Measurements from ENCODE around the gene ABTB1. TPM values are rescaled to one million over a fixed set of nuclear protein-coding genes. Genes with fewer than 3 reads are reported as not detected.

Gene ABTB1
- total RNA-seq, 2 experiments from 2014 or later: 9.7 to 10.6 TPM

GRCh38 chr3:127718916-127719290 is 46.2 kb downstream of the ABTB1 start:
- POLR2A ChIA-PET: no interaction called here
- H3K27me3 Mint-ChIP-seq: peaks cover 3% of the 10 kb centered on the region
- DNase-seq (no peak), ATAC-seq (no peak)
- H3K36me3 Mint-ChIP-seq (ENCODE audit: low read depth): no peaks in the 10 kb centered on the region
- no peaks in the 10 kb centered on the region for H3K4me1 Mint-ChIP-seq (ENCODE audit: low read depth)
- H3K4me3 Mint-ChIP-seq: no peak overlapping the region
- no peak for TF ChIP-seq CTCF (IDR thresholded peaks at IDR 0.05)
- no peaks in the 10 kb centered on the region for H3K9me3 Mint-ChIP-seq
- CTCF ChIA-PET: no interaction called here
- intact Hi-C loops (cut with micrococcal nuclease): no loop called here
- H3K27ac Mint-ChIP-seq: no peak overlapping the region

GRCh38 chr3:127719369-127719768 is 46.6 kb downstream of the ABTB1 start:
- no peak for TF ChIP-seq CTCF (IDR thresholded peaks at IDR 0.05)
- peaks cover 3% of the 10 kb centered on the region for H3K27me3 Mint-ChIP-seq
- POLR2A ChIA-PET: no interaction called here

GRCh38 chr3:127720161-127720823 is 47.5 kb downstream of the ABTB1 start:
- no peak overlapping the region for H3K27ac Mint-ChIP-seq
- H3K9me3 Mint-ChIP-seq: no peaks in the 10 kb centered on the region
- intact Hi-C loops (cut with micrococcal nuclease): no loop called here
- no peaks in the 10 kb centered on the region for H3K36me3 Mint-ChIP-seq (ENCODE audit: low read depth)
- H3K27me3 Mint-ChIP-seq: peaks cover 6% of the 10 kb centered on the region
- no peak for ATAC-seq
- no peak overlapping the region for H3K4me3 Mint-ChIP-seq
- no peaks in the 10 kb centered on the region for H3K4me1 Mint-ChIP-seq (ENCODE audit: low read depth)
- no peak for TF ChIP-seq CTCF (IDR thresholded peaks at IDR 0.05)
- ChIA-PET POLR2A (no interaction called here), CTCF (no interaction called here)
- no peak for DNase-seq

More at GRCh38 chr3:127719369-127719768, 46.6 kb downstream of the ABTB1 start:
- Mint-ChIP-seq H3K4me3 (no peak overlapping the region), H3K36me3 (ENCODE audit: low read depth) (no peaks in the 10 kb centered on the region), H3K27ac (no peak overlapping the region), H3K9me3 (no peaks in the 10 kb centered on the region), H3K4me1 (ENCODE audit: low read depth) (no peaks in the 10 kb centered on the region)
- ATAC-seq: no peak
- intact Hi-C loops (cut with micrococcal nuclease): no loop called here
- CTCF ChIA-PET: no interaction called here
- DNase-seq: no peak

GRCh38 chr3:127720985-127721935 is 48.5 kb downstream of the ABTB1 start:
- Mint-ChIP-seq H3K4me1 (ENCODE audit: low read depth) (no peaks in the 10 kb centered on the region), H3K4me3 (no peak overlapping the region), H3K9me3 (no peaks in the 10 kb centered on the region), H3K27me3 (peaks cover 4% of the 10 kb centered on the region), H3K27ac (no peak overlapping the region), H3K36me3 (ENCODE audit: low read depth) (no peaks in the 10 kb centered on the region)
- no peak for DNase-seq
- POLR2A ChIA-PET: interaction anchor here (0.8 kb wide), 1 partner anchor 19 kb away, joined by 3 read pairs; no protein-coding TSS in a partner anchor
- no peak for TF ChIP-seq CTCF (IDR thresholded peaks at IDR 0.05)
- CTCF ChIA-PET: no interaction called here
- ATAC-seq: no peak
- intact Hi-C loops (cut with micrococcal nuclease): no loop called here
